AG04449 (cell line): ENCODE measurements around the gene SMG5.

Source experiments
- CTCF ChIA-PET: fragments of 350-600 bp; formaldehyde crosslinking; extraction: SDS; loops from one replicate; lab custom pipeline; 2021; ENCODE audit warnings: antibody characterized with exemption; lab: Yijun Ruan, JAX
- POLR2A ChIA-PET: fragments of 400-600, 350-600 bp; formaldehyde crosslinking; extraction: SDS; loops from one replicate; lab custom pipeline; 2020; ENCODE audit warnings: antibody characterized with exemption, inconsistent platforms; lab: Yijun Ruan, JAX
- DNase-seq: peaks from one replicate; pipeline ENCODE4 v3.0.0-alpha.2; 2010; ENCODE audit warnings: low read depth, low spot score
- H3K4me3 ChIP-seq: 2 replicates; pipeline ENCODE4 v1.5.1; 2011; ENCODE audit warnings: low read depth, mild to moderate bottlenecking, control low read depth, low read length
- TF ChIP-seq, protein P1 (sequence below): IDR thresholded peaks from one replicate; pipeline ENCODE4 v1.5.1; 2011; ENCODE audit warnings: mild to moderate bottlenecking, moderate library complexity, low read length, control low read depth, inconsistent platforms; ENCODE audit not compliant: insufficient read depth; ENCODE audit errors: missing control alignments

SMG5 gene

DNA sequence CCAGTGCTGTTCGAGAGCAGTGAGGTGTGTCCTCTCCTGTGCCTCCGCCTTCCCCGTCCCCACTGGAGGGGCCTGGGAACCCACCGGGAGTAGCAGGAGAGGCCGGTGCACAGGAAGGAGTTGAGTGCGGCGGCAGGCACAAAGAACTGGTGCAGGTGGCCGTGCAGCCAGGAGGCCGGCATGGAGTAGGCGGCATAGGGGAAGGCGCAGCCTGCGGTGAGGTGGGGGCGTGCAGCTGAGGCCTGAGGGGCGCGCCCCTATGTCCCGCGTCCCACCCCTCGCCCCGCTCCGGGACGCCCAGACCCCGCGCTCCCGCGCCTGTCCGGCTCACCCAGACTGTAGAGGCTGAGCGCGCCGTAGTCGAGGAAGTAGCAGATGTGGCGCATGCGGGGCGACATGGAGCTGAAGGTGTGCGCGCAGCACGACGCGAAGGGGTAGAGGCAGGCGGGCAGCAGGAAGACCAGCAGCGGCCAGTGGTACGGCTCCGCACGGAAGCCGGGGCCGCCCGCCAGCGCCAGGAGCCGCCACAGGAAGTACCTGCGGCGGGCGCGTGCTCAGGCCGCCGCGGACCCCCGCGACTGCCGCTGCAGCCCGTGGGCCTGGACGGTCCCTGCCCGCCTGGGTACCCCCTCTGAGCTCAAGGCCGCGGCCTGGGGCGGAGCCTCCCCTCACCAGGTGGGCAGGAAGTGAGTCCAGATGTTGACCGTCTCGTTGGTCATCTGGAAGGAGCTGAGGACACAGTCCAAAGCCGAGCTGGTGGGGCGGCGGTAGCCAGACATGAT is 37.0 kb downstream of the SMG5 start:
- peak overlapping the region; percentile 40 for H3K4me3 ChIP-seq
- ChIA-PET POLR2A (interaction anchor here (0.7 kb wide), 1 partner anchor 229 kb away, joined by 3 read pairs; no protein-coding TSS in a partner anchor), CTCF (interaction anchor here (0.7 to 1.5 kb wide), 11 partner anchors 12 to 156 kb away, joined by 3 to 6 read pairs (median 4); no protein-coding TSS in a partner anchor)
- no peak for DNase-seq
- TF ChIP-seq, protein P1, sequence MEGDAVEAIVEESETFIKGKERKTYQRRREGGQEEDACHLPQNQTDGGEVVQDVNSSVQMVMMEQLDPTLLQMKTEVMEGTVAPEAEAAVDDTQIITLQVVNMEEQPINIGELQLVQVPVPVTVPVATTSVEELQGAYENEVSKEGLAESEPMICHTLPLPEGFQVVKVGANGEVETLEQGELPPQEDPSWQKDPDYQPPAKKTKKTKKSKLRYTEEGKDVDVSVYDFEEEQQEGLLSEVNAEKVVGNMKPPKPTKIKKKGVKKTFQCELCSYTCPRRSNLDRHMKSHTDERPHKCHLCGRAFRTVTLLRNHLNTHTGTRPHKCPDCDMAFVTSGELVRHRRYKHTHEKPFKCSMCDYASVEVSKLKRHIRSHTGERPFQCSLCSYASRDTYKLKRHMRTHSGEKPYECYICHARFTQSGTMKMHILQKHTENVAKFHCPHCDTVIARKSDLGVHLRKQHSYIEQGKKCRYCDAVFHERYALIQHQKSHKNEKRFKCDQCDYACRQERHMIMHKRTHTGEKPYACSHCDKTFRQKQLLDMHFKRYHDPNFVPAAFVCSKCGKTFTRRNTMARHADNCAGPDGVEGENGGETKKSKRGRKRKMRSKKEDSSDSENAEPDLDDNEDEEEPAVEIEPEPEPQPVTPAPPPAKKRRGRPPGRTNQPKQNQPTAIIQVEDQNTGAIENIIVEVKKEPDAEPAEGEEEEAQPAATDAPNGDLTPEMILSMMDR: no peak

- no peak overlapping the region for H3K4me3 ChIP-seq
- ChIA-PET CTCF (no interaction called here), POLR2A (no interaction called here)
- DNase-seq: no peak
- TF ChIP-seq, protein P1: no peak
Observed at GRCh38 chr1:156244712-156245111, 37.9 kb downstream of the SMG5 start.

- POLR2A ChIA-PET: no interaction called here
- CTCF ChIA-PET: no interaction called here
- TF ChIP-seq, protein P1: no peak
- DNase-seq: no peak
- no peak overlapping the region for H3K4me3 ChIP-seq
Observed at GRCh38 chr1:156244126-156244525, 38.5 kb downstream of the SMG5 start.

- no peak for DNase-seq
- H3K4me3 ChIP-seq: no peak overlapping the region
- TF ChIP-seq, protein P1: no peak
- POLR2A ChIA-PET: interaction anchor here (0.6 kb wide), 1 partner anchor 18 kb away, joined by 3 read pairs; no protein-coding TSS in a partner anchor
- CTCF ChIA-PET: no interaction called here
Observed at GRCh38 chr1:156242738-156243137, 39.9 kb downstream of the SMG5 start.

- no peak within 1 kb of the TSS for H3K4me3 ChIP-seq
- CTCF ChIA-PET: interaction anchor here (1.5 kb wide), 1 partner anchor 17 kb away, joined by 3 read pairs; no protein-coding TSS in a partner anchor
- POLR2A ChIA-PET: no interaction called here
- no peak for DNase-seq
- TF ChIP-seq, protein P1: no peak
Observed at GRCh38 chr1:156241926-156242325, 40.7 kb downstream of the SMG5 start, which contains the start of gene BGLAP. Gene BGLAP (plus strand): TSS chr1:156242184. CDS start chr1:156242232, 48 bp downstream.

DNA sequence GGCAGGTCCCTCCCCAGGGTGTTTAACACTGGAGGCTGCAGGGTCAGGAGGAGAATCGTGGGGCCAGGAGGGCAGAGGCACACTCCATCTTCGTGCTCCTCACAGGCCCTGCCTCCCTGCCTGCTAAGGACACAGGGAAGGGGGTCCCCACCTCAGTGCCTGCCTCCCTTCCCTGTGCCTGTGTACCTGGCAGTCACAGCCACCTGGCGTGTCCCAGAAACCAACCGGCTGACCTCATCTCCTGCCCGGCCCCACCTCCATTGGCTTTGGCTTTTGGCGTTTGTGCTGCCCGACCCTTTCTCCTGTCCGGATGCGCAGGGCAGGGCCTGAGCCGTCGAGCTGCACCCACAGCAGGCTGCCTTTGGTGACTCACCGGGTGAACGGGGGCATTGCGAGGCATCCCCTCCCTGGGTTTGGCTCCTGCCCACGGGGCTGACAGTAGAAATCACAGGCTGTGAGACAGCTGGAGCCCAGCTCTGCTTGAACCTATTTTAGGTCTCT is 41.3 kb downstream of the SMG5 start:
- TF ChIP-seq, protein P1: no peak
- H3K4me3 ChIP-seq: no peak overlapping the region
- ChIA-PET POLR2A (no interaction called here), CTCF (interaction anchor here (1.5 kb wide), 1 partner anchor 16 kb away, joined by 3 read pairs; no protein-coding TSS in a partner anchor)
- DNase-seq: no peak
